KOPT-K1 (cell line): Measurements from ENCODE around the gene BRF1.

ENCODE experiments used
- H3K27ac ChIP-seq: fragments of 200-600 bp; sonication (generic); 2 replicates; pipeline ENCODE4 v1.5.1; 2016; ENCODE audit warnings: antibody characterized with exemption, mild to moderate bottlenecking, low read depth, low read length; ENCODE audit not compliant: poor library complexity, severe bottlenecking
- H3K36me3 ChIP-seq: fragments of 200-600 bp; sonication (generic); 2 replicates; pipeline ENCODE4 v1.5.1; 2017; ENCODE audit warnings: antibody characterized with exemption, mild to moderate bottlenecking, low read length, moderate library complexity; ENCODE audit not compliant: insufficient read depth
- H3K9me3 ChIP-seq: fragments of 200-600 bp; sonication (generic); 2 replicates; pipeline ENCODE4 v1.5.1; 2017; ENCODE audit warnings: antibody characterized with exemption, low read length, mild to moderate bottlenecking; ENCODE audit not compliant: insufficient read depth, poor library complexity, severe bottlenecking

Gene BRF1

DNA sequence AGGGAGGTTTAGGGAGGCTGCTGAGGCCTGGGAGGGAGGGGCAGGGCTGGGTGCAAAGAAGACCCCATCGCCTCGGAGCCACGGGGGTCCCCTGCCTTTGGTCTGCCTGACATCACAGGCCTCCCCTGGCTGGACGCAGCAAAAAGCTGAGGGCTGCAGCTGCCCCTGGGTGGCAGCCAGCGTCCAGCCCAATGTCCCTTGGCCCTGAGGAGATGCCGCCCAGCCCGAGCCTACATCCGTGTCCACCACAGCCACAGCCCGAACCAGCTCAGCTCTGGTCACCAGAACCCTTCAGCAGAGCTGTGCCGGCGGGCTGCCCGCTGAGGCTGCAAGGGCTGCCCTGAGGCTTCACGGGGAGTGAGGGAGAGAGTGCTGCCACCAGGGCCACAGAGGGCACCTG lies 121.6 kb downstream of the BRF1 start:
- H3K36me3 ChIP-seq = no peaks in the 10 kb centered on the region
- no peaks in the 10 kb centered on the region for H3K9me3 ChIP-seq
- no peak overlapping the region for H3K27ac ChIP-seq

DNA sequence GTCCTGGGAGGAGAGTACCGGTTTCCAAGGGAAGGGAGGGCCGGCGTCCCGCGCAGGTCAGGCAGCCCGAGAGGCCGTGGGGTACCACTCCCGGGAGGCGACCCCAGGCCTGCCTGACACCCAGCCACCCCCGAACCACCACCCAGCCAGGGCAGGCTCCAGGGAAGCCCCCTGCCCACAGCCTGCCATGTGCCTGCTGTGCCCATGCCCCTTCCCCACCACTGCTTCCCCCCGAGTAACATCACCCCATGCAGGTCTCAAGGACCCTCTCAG lies 122.0 kb downstream of the BRF1 start:
- no peak overlapping the region for H3K27ac ChIP-seq
- no peaks in the 10 kb centered on the region for H3K36me3 ChIP-seq
- no peaks in the 10 kb centered on the region for H3K9me3 ChIP-seq

- no peaks in the 10 kb centered on the region for H3K36me3 ChIP-seq
- H3K27ac ChIP-seq = no peak overlapping the region
- H3K9me3 ChIP-seq = no peaks in the 10 kb centered on the region
Observed at GRCh38 chr14:105178069-105178867, 122.5 kb downstream of the BRF1 start.

- no peaks in the 10 kb centered on the region for H3K36me3 ChIP-seq
- H3K27ac ChIP-seq = no peak overlapping the region
- no peaks in the 10 kb centered on the region for H3K9me3 ChIP-seq
Observed at GRCh38 chr14:105177082-105177481, 123.7 kb downstream of the BRF1 start.

- no peaks in the 10 kb centered on the region for H3K36me3 ChIP-seq
- H3K27ac ChIP-seq = no peak overlapping the region
- no peaks in the 10 kb centered on the region for H3K9me3 ChIP-seq
Observed at GRCh38 chr14:105176513-105176912, 124.3 kb downstream of the BRF1 start.

DNA sequence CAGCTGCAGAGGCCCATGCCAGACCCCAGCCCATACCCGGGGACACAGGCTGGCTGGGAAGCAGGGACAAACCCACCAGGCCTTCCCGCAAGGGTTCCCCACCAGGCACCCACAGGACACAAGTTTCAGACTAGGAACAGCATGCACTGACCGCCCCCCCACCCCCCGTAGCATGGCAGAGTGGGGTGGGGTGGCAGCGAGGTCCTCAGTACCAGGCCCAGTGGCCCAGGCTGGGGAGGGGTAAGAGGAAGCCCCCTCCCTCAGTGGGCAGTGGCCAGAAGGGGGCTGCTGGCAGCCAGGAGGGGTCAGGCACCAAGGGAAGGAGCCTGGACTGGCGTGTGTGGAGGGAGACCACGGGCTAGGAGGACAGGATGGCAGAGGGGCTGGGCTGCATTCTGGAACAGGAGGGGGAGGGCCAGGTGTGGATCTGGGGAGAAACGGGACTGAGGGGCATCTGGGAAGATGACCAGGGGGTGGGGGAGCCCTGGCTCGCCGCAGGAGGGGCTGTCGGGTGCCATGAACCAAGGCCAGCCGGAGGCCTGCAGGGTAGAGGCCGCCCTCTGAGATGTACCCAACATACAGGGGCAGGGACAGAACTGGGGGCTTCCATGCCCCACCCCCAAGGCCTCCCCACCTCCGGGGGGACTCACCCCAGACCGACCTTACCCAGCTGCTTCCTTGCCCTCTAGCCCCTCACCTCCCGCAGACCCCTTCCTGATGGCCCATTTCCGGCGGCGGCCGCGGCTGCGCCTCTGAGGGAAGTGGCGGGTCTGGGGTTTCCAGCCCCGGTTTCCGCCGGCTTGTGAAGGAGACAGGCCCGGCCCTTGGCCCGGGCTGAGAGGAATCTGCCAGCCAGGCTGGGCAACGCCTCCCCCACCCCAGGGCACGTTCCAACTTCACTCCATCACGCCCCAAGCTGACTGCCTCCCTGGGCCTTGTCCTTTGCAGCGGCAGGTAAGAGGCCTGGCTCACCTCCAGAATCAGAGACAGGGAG lies 126.6 kb downstream of the BRF1 start:
- no peaks in the 10 kb centered on the region for H3K36me3 ChIP-seq
- no peak overlapping the region for H3K27ac ChIP-seq
- H3K9me3 ChIP-seq = no peaks in the 10 kb centered on the region

DNA sequence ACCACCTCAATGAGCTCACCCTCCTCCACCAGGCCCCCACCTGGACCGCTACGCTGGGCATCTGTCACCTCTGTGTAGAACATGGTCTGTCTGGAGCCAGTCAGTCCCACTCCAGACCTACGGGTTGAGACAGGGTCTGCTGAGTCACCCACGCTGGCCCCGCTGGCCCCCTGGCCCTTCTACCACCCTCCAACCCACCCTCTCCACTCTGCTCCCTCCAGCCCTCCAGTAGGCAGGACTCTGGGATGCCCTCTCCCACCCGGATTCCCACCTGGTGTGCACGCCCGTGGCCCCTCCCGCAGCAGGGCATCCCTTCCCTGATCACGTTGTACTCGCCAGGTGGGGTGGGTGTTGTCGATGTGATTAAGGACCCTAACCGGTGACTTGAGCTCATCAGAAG lies 127.7 kb downstream of the BRF1 start:
- Histone ChIP-seq H3K36me3 (no peaks in the 10 kb centered on the region), H3K27ac (no peak overlapping the region), H3K9me3 (no peaks in the 10 kb centered on the region)

GRCh38 chr14:105172476-105172875 lies 128.3 kb downstream of the BRF1 start:
- H3K27ac ChIP-seq = no peak overlapping the region
- no peaks in the 10 kb centered on the region for H3K36me3 ChIP-seq

GRCh38 chr14:105171004-105171673 lies 129.7 kb downstream of the BRF1 start:
- Histone ChIP-seq H3K27ac (no peak overlapping the region), H3K36me3 (no peaks in the 10 kb centered on the region), H3K9me3 (no peaks in the 10 kb centered on the region)

More at GRCh38 chr14:105172476-105172875, 128.3 kb downstream of the BRF1 start:
- no peaks in the 10 kb centered on the region for H3K9me3 ChIP-seq

DNA sequence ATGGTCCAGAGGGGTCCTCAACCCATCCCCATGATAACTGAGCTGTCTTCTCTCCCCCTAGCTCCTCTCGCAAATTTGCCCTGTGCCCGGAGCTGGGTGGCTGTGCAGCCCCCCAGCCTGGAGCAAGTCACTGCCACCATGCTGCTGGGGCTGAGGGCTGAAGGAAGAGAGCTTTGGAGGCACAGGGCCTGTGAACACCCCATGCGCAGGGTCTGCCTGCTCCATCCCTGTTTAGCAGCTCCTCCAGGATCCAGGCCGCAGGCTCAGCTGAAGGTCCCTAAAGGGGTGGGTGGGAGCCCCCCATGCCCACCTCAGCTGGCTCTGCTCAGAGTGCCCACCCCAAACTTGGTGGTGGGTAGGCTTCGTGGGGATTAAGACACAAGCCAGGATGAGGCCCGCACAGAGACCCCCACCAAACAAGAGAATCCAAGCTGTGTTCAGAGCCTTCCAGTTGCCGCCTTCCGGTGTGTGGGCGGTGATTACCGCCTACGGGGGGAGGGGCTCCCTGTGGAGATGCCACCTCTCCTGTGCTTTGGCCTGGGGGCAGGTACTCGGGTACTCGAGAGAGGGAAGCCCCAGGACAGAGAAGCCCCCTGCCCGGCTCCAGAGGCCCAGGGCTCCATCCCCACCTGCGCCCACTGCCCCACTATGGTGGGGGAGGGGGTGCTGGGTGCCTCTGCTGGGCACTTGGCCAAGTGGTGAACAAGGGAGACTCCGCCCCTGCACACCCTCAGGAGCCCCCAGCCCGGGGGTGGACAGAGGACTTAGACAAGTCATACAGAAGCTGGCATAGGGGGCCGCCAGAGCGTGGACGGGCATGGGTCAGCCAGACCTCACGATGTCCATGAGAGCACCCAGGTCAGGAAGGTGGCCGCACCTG lies 130.8 kb downstream of the BRF1 start:
- no peaks in the 10 kb centered on the region for H3K9me3 ChIP-seq
- no peak overlapping the region for H3K27ac ChIP-seq
- no peaks in the 10 kb centered on the region for H3K36me3 ChIP-seq

DNA sequence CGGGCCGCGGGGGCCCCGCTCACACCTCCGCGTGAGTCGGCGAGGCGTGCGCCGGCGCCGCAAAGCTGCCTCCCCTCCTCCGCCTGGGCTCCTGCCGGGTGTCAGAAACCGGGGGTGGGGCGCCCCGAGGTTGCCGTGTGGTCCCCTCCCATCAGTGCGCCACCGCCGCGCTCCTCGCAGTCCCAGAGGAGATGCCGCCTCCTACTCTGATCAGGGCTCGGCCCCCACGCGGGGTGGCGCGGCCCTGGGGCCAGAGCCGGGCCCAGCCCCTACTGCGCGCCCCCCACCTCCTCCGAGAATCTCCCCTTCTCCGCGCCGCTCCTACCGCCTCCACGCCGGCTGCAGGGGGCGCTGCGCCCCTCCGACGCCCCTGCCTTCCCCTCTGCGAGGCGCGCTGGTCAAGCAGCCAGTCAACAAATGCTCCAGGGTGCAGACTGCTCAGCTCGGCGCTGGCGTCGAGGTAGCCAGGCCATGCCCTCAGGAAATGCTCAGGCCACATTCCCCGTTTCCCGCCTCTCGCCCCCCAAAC lies 131.8 kb downstream of the BRF1 start:
- no peaks in the 10 kb centered on the region for H3K36me3 ChIP-seq
- H3K27ac ChIP-seq = no peak overlapping the region
- H3K9me3 ChIP-seq = no peaks in the 10 kb centered on the region

DNA sequence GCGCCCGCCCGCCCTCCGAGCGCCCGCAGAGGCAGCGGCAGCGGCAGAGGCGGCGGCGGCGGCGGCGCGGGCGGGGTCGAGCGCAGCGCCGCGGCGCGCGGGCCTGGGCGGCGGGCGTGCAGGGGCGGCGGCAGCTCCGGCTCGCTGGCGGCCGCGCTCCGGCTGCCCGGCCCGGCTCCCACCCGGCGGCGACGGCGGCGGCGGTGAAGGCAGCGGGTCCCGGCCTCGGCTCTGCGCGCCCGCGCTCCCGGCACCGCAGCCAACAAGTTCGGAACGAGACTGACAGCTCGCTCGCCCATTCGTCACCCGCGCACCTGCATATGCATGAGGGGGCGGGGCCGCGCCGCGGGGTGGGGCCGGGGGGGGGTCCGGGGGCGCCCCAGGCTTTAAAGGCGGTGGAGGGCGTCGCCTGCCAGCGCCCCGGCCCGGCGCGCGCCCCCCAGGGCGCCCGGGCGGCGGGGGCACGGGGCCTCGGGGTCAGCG lies 132.3 kb downstream of the BRF1 start, which contains the start of gene JAG2:
Gene JAG2, minus strand, starts transcription at position 281 of the 483 bp plus-strand sequence. CDS start 356 bp downstream, outside the sequence.
- no peaks in the 10 kb centered on the region for H3K9me3 ChIP-seq
- H3K27ac ChIP-seq = no peak within 1 kb of the TSS
- no peaks in the 10 kb centered on the region for H3K36me3 ChIP-seq

- H3K9me3 ChIP-seq = no peaks in the 10 kb centered on the region
- no peak overlapping the region for H3K27ac ChIP-seq
- H3K36me3 ChIP-seq = no peaks in the 10 kb centered on the region
Observed at GRCh38 chr14:105168093-105168420, 132.7 kb downstream of the BRF1 start.
